ENCODE measurements around the gene UBB. TPM values are rescaled to one million over a fixed set of nuclear protein-coding genes. Genes with fewer than 3 reads are reported as not detected.

Gene UBB
- total RNA-seq, 2 experiments from 2014 or later = 1,695 to 1,771 TPM

DNA sequence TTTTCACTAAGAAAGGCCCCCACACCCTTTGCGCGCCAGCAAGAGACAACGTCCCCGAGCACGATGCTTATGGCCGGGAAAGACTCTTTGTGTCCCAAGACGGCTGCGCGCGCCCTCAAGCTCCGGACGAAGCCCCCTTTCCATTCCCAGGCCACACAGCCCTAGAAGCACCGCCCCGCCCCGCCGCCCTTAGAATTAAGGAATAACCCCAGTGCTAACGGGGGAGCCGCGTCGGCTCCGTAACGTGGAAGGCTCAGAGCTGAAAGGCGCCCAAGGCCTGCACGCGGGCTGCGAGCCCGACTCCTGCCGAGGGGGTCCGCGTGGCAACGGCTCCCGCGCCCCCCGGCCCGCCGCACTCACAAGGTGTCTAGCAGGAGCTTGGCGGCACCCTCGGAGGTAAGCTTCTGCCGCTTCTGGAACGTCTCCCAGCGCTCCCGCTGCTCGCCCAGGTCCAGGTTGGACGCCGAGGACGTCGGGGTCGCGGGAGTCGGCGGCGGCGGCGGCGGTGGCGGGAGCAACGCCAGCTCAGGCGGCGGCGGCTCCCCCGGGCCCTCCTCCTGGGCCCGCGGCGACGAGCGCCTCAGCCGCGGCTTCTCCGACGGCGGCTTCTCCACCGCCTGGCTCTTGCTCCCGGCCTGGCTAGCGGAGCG, 28.1 kb upstream of the UBB start:
- peaks cover 22% of the 10 kb centered on the region for H3K4me1 Mint-ChIP-seq (ENCODE audit: low read depth)
- H3K27me3 Mint-ChIP-seq = no peaks in the 10 kb centered on the region
- DNase-seq = peak; percentile 37
- ChIA-PET POLR2A (interaction anchor here (0.7 to 2.0 kb wide), 9 partner anchors 13 to 92 kb away, joined by 3 to 9 read pairs (median 5); partner anchors contain the start of genes TRPV2 and UBB), CTCF (interaction anchor here (0.8 to 3.4 kb wide), 22 partner anchors 9 to 324 kb away, joined by 3 to 55 read pairs (median 4); partner anchors contain the start of genes NCOR1, TRPV2 and UBB)
- H3K4me3 Mint-ChIP-seq = peak overlapping the region; percentile 87
- H3K9me3 Mint-ChIP-seq = no peaks in the 10 kb centered on the region
- H3K27ac Mint-ChIP-seq = peak overlapping the region; percentile 28
- H3K36me3 Mint-ChIP-seq = peaks cover 4% of the 10 kb centered on the region
- intact Hi-C loops (cut with micrococcal nuclease) = loop anchor here (1.0 to 2.0 kb wide), 3 partner anchors 66 to 232 kb away; no protein-coding TSS in a partner anchor

DNA sequence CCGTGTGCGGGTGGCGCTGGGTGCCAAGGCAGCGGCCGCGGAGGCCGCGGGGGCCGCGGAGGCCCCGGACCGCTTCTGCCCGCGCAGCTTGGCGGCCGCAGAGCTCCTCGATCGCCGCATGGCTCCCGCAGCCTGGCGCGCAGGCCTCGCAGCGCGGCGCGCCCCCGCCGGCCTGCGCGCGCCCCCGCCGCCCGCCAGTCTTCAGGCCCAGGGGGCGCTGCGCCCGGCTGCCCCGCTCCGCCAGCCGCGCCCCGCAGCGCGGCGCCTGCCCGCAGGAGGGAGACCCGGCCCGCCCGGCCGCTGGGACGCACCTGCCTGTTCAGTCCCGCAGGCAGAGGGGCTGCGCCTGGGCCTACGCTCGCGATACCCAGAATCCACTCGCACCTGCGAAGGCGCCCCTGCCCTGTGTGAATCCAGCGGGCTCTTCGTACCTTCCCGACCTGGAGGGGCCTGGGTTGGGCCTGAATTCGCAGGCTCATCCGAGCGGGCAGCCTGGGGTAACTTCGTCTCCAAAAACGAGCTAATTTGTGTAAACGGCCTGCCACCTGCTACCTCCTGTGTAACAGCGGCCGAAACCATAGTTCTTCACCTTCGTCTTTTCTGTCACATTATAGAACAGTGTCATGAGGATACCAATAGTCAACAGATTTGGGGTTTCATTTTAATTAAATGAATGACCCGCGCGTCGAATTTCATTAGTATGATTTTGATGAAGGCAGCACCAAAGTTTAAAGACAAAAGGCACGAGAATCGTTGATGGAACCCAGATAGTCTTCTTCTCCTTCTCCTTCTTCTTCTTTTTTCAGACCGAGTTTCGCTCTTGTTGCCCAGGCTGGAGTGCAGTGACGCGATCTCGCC, 27.3 kb upstream of the UBB start, which contains the start of gene CENPV:
TSS of gene CENPV (minus strand) at position 153 of the 858 bp plus-strand sequence. CDS start at position 120, 33 bp downstream.
- intact Hi-C loops (cut with micrococcal nuclease) = loop anchor here (1.0 to 2.0 kb wide), 3 partner anchors 67 to 231 kb away; no protein-coding TSS in a partner anchor
- POLR2A ChIA-PET = interaction anchor here (0.6 to 2.0 kb wide), 10 partner anchors 12 to 91 kb away, joined by 3 to 9 read pairs (median 6); partner anchors contain the start of genes TRPV2 and UBB
- Mint-ChIP-seq H3K4me3 (peak within 1 kb of the TSS; percentile 87), H3K27ac (peak within 1 kb of the TSS; percentile 28), H3K27me3 (no peaks in the 10 kb centered on the region), H3K4me1 (ENCODE audit: low read depth) (peaks cover 22% of the 10 kb centered on the region), H3K9me3 (no peaks in the 10 kb centered on the region), H3K36me3 (peaks cover 4% of the 10 kb centered on the region)
- CTCF ChIA-PET = interaction anchor here (0.6 to 3.4 kb wide), 21 partner anchors 9 to 325 kb away, joined by 3 to 55 read pairs (median 3); partner anchors contain the start of genes NCOR1, TRPV2 and UBB
- DNase-seq = peak; percentile 69

DNA sequence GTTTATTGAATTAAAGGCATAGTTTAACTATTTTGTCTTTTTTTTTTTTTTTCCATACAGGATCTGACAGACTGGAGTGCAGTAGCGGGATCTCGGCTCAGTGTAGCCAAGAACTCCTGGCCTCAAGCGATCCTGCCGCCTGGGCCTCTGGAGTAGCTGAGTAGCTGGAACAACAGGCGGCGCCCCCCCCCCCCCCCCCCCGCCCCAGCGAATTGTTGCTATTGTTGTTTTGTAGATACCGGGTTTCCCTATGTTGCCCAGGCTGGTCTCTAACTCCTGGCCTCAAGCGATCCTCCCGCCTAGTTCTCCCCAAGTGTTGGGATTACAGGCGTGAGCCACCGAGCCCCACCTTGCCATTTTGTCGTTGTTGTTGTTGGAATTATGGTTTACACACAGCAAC, 26.3 kb upstream of the UBB start:
- Mint-ChIP-seq H3K9me3 (no peaks in the 10 kb centered on the region), H3K4me3 (no peak overlapping the region), H3K4me1 (ENCODE audit: low read depth) (peaks cover 20% of the 10 kb centered on the region), H3K27ac (no peak overlapping the region), H3K36me3 (peaks cover 2% of the 10 kb centered on the region), H3K27me3 (no peaks in the 10 kb centered on the region)
- POLR2A ChIA-PET = no interaction called here
- CTCF ChIA-PET = interaction anchor here (1.1 to 2.0 kb wide), 2 partner anchors 9 to 84 kb away, joined by 3 to 10 read pairs; no protein-coding TSS in a partner anchor
- no peak for DNase-seq
- intact Hi-C loops (cut with micrococcal nuclease) = no loop called here

DNA sequence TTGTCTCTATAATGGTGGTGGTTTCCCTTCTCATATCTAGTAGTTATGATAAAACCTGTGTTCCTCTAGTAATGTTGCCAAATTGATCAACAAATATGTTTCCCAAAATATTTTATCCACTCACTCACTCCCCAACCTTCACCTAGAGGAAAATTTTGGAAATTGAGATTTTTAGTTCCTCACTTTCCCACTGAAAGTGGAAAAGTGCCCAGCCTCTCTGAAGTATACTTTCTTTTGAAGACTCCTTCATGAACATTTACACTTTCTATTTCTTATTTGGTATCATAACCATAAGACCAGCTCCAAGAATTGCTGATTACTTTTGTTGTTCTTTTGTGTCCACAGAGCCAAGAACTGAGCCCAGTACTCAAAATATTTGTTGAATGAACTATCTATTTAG, 22.5 kb upstream of the UBB start:
- Mint-ChIP-seq H3K4me1 (ENCODE audit: low read depth) (peaks cover 12% of the 10 kb centered on the region), H3K27me3 (no peaks in the 10 kb centered on the region), H3K4me3 (no peak overlapping the region), H3K9me3 (no peaks in the 10 kb centered on the region), H3K36me3 (no peaks in the 10 kb centered on the region), H3K27ac (no peak overlapping the region)
- DNase-seq = no peak
- CTCF ChIA-PET = interaction anchor here (0.6 kb wide), 1 partner anchor 529 kb away, joined by 3 read pairs; no protein-coding TSS in a partner anchor
- intact Hi-C loops (cut with micrococcal nuclease) = no loop called here
- POLR2A ChIA-PET = no interaction called here

DNA sequence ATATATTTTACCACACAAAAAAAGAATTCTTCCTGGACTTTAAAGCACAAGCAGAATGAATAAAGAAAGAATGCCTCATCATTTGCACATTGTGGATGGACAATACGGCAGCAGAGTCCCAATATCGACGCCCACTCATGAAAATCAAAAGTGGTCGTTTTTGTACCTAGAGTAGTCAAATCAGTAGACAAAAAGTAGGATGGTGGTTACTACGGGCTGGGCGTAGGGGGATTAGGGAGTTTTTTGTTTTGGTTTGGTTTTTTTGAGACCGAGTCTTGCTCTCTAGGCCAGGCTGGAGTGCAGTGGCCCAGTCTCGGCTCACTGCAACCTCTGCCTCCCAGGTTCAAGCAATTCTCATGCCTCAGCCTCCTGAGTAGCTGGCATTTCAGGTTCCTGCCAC, 19.0 kb upstream of the UBB start:
- Mint-ChIP-seq H3K27me3 (no peaks in the 10 kb centered on the region), H3K4me3 (no peak overlapping the region), H3K27ac (no peak overlapping the region), H3K9me3 (no peaks in the 10 kb centered on the region), H3K4me1 (ENCODE audit: low read depth) (peaks cover 7% of the 10 kb centered on the region), H3K36me3 (no peaks in the 10 kb centered on the region)
- intact Hi-C loops (cut with micrococcal nuclease) = no loop called here
- POLR2A ChIA-PET = no interaction called here
- DNase-seq = peak; percentile 55
- CTCF ChIA-PET = interaction anchor here (5.0 to 5.9 kb wide), 2 partner anchors 9 to 54 kb away, joined by 55 to 79 read pairs; partner anchors contain the start of genes CENPV and TRPV2

DNA sequence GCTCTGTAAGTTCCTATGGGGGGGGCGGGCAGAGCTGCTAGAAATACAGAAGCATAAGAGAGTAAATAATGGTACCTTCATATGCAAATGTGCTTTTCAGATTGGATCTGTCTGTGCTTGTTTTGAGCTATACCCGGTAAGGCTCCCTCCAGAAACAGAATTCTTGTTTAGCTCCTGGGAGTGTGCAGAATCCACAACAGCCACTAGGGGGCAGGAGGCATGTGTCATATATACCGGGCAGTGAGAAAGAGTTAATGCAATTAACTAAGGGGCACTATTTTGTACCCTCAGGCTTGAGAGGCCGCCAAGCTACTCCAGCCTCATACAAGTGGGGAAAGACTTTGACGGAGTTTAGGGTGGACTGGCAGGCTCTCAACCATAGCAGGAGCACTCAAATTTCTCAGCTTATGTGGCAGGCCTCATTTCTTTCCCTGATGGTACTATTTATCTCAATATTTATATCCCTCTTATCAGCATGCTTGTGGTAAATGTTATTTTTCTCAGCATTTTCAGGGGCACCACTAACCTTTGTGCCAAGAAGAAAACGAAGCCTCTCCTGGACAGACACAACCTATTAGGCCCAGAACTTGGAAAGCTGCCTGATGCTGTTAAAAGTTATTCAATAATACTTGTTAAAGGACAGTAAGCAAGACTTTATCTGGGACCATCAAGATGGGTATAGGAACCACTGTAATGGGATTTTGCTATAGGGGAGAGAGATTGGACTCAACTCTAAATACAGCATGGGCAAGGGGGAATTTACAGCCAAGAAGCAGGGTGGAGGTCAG, 16.9 kb upstream of the UBB start:
- no peak overlapping the region for H3K4me3 Mint-ChIP-seq
- ChIA-PET CTCF (interaction anchor here (0.6 to 5.9 kb wide), 50 partner anchors 8 to 1132 kb away, joined by 3 to 79 read pairs (median 4); partner anchors contain the start of genes CENPV, PIGL, RASD1 and TRPV2), POLR2A (interaction anchor here (1.1 to 1.4 kb wide), 2 partner anchors 17 to 51 kb away, joined by 4 to 8 read pairs; partner anchors contain the start of genes TRPV2 and UBB)
- H3K27me3 Mint-ChIP-seq = no peaks in the 10 kb centered on the region
- H3K27ac Mint-ChIP-seq = no peak overlapping the region
- H3K9me3 Mint-ChIP-seq = no peaks in the 10 kb centered on the region
- peak; percentile 86 for DNase-seq
- H3K4me1 Mint-ChIP-seq (ENCODE audit: low read depth) = peaks cover 7% of the 10 kb centered on the region
- intact Hi-C loops (cut with micrococcal nuclease) = loop anchor here (1.0 kb wide), 2 partner anchors 52 to 157 kb away; no protein-coding TSS in a partner anchor
- H3K36me3 Mint-ChIP-seq = no peaks in the 10 kb centered on the region

DNA sequence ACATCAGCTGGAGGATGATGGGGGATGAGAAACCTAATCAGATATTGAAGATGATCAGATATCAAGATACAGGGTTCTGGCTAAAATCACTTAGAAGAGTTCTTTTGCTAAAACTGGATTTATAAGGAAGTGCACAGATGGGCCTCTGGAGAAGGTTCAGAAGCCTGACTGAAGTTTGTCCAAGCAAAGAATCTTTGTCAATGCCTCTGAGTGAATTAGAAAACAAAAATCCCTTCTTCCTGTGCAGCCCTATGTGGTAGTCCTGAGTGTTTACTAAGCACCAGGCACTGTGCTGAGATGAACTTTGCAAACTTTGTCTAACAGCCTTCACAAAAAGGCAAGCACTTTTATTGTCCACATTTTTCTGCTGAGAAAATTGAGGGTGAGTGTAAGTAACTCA, 16.3 kb upstream of the UBB start:
- intact Hi-C loops (cut with micrococcal nuclease) = no loop called here
- ChIA-PET POLR2A (interaction anchor here (1.4 kb wide), 1 partner anchor 51 kb away, joined by 8 read pairs; the partner anchor contains the start of gene TRPV2), CTCF (interaction anchor here (0.6 to 5.9 kb wide), 31 partner anchors 9 to 282 kb away, joined by 3 to 79 read pairs (median 6); partner anchors contain the start of genes CENPV, PIGL, TRPV2 and UBB)
- Mint-ChIP-seq H3K27me3 (no peaks in the 10 kb centered on the region), H3K36me3 (no peaks in the 10 kb centered on the region), H3K9me3 (no peaks in the 10 kb centered on the region), H3K4me3 (no peak overlapping the region), H3K4me1 (ENCODE audit: low read depth) (peaks cover 7% of the 10 kb centered on the region), H3K27ac (no peak overlapping the region)
- no peak for DNase-seq

DNA sequence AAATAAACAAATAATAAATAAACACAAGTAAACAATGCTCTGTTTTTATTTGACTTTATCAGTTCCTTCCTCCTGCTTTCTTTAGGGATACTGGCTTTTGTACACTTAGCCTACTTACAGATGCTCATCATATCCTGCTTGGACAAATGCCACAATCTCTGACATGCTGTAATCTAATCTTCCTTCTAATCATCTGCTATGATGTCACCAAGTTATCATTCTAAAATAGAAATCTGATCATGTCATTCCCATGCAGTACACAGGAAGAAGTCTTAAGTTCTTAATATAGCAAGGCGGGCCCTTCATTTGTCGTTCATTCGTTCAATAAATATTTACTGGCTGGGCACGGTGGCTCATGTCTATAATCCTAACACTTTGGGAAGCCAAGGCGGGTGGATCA, 9.1 kb upstream of the UBB start:
- H3K27me3 Mint-ChIP-seq = no peaks in the 10 kb centered on the region
- intact Hi-C loops (cut with micrococcal nuclease) = no loop called here
- H3K9me3 Mint-ChIP-seq = no peaks in the 10 kb centered on the region
- DNase-seq = no peak
- ChIA-PET POLR2A (interaction anchor here (1.2 kb wide), 1 partner anchor 9 kb away, joined by 4 read pairs; the partner anchor contains the start of gene UBB), CTCF (interaction anchor here (1.0 kb wide), 1 partner anchor 9 kb away, joined by 3 read pairs; no protein-coding TSS in a partner anchor)
- no peak overlapping the region for H3K27ac Mint-ChIP-seq
- no peaks in the 10 kb centered on the region for H3K36me3 Mint-ChIP-seq
- no peaks in the 10 kb centered on the region for H3K4me1 Mint-ChIP-seq (ENCODE audit: low read depth)
- H3K4me3 Mint-ChIP-seq = no peak overlapping the region

- DNase-seq = no peak
- no peaks in the 10 kb centered on the region for H3K27me3 Mint-ChIP-seq
- intact Hi-C loops (cut with micrococcal nuclease) = no loop called here
- POLR2A ChIA-PET = no interaction called here
- no peaks in the 10 kb centered on the region for H3K36me3 Mint-ChIP-seq
- H3K4me1 Mint-ChIP-seq (ENCODE audit: low read depth) = no peaks in the 10 kb centered on the region
- H3K27ac Mint-ChIP-seq = no peak overlapping the region
- no peaks in the 10 kb centered on the region for H3K9me3 Mint-ChIP-seq
- CTCF ChIA-PET = interaction anchor here (0.6 to 6.6 kb wide), 3 partner anchors 9 to 100 kb away, joined by 3 to 73 read pairs (median 3); no protein-coding TSS in a partner anchor
- no peak overlapping the region for H3K4me3 Mint-ChIP-seq
Observed at GRCh38 chr17:16374146-16374938, 6.5 kb upstream of the UBB start.

GRCh38 chr17:16377941-16378341, 3.0 kb upstream of the UBB start:
- Mint-ChIP-seq H3K4me3 (no peak overlapping the region), H3K9me3 (no peaks in the 10 kb centered on the region), H3K4me1 (ENCODE audit: low read depth) (peaks cover 19% of the 10 kb centered on the region), H3K27me3 (no peaks in the 10 kb centered on the region), H3K27ac (no peak overlapping the region), H3K36me3 (peaks cover 24% of the 10 kb centered on the region)
- POLR2A ChIA-PET = no interaction called here
- DNase-seq = no peak
- intact Hi-C loops (cut with micrococcal nuclease) = no loop called here
- CTCF ChIA-PET = interaction anchor here (0.8 to 6.6 kb wide), 3 partner anchors 13 to 92 kb away, joined by 3 to 73 read pairs (median 3); partner anchors contain the start of gene TRPV2
